Fibroblast of upper back skin (primary cell): ENCODE data around the gene SEPTIN10.
"Not testable (repeated sequence)": the region's sequence is repeated elsewhere in the genome, so short reads cannot be mapped to it uniquely, and the experiment has no call there.

Experiments
- DNase-seq: peaks from one replicate; pipeline ENCODE4 v3.0.0-alpha.2; 2013

SEPTIN10 gene

GRCh38 chr2:109613922-109614714, at the start of gene SEPTIN10, which contains the start of gene SOWAHC:
TSS of gene SEPTIN10 (minus strand) at chr2:109613966. CDS start at chr2:109613827, 139 bp downstream.
TSS of gene SOWAHC (plus strand) at chr2:109614364. CDS start at chr2:109614490, 126 bp downstream.
- DNase-seq = peak; percentile 99

DNA sequence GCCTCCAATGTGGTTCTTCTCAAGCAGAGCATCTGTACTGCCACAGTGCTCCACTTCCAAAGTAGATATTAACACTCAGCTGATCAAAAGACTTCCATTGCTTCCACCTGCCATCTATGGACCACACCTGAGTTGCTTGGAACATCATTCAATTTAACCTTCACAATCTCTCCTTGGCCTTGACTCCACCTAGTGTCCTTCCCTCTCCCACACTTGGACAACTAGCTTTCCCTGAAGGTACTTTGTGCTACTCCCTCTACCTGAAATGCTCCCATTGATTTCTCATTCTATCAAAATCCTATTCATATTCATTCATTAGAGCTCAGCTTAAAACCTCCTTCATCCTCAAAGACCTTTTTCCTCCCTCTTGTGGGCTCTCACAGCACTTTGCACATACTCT, 49.1 kb upstream of the SEPTIN10 start:
- no peak for DNase-seq

DNA sequence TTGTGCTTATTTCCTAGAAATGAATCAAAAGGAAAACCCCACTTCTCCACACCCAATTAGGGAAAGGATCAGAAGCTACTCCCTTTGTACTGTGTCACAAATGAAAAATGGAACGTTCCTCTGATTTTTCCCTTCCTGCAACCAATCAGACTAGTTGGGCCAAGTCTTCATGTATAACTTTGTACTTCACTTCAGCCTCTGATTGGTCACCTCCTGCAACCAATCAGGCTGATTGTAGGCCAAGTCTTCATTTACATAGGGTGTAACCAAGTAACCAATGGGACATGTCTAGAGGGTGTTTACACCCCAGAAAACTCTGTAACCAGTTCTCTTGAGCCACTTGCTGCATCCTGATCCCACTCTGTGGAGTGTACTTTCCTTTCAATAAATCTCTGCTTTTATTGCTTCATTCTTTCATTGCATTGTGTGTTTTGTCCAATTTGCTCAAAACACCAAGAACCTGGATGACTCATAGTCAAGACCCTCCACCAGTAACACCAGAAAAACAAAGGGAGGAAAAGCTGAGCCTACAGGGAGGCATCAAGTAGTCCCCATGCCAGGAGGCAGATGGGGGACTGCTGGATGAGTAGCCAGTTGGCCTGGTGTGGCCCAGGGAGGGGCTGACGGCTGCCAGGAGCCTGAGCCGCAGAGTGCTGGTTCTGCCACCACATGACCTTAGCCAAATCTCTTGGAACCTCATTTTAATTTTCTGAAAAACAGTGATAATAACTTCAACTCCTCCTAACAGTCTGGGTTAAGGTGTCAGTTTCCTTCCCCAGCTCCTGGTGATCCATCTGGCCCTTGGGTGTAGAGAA, 46.5 kb upstream of the SEPTIN10 start:
- no peak for DNase-seq

GRCh38 chr2:109659396-109660045, 45.8 kb upstream of the SEPTIN10 start:
- no peak for DNase-seq

GRCh38 chr2:109655287-109655686, 41.5 kb upstream of the SEPTIN10 start:
- DNase-seq = no peak

GRCh38 chr2:109654326-109655050, 40.7 kb upstream of the SEPTIN10 start:
- no peak for DNase-seq

DNA sequence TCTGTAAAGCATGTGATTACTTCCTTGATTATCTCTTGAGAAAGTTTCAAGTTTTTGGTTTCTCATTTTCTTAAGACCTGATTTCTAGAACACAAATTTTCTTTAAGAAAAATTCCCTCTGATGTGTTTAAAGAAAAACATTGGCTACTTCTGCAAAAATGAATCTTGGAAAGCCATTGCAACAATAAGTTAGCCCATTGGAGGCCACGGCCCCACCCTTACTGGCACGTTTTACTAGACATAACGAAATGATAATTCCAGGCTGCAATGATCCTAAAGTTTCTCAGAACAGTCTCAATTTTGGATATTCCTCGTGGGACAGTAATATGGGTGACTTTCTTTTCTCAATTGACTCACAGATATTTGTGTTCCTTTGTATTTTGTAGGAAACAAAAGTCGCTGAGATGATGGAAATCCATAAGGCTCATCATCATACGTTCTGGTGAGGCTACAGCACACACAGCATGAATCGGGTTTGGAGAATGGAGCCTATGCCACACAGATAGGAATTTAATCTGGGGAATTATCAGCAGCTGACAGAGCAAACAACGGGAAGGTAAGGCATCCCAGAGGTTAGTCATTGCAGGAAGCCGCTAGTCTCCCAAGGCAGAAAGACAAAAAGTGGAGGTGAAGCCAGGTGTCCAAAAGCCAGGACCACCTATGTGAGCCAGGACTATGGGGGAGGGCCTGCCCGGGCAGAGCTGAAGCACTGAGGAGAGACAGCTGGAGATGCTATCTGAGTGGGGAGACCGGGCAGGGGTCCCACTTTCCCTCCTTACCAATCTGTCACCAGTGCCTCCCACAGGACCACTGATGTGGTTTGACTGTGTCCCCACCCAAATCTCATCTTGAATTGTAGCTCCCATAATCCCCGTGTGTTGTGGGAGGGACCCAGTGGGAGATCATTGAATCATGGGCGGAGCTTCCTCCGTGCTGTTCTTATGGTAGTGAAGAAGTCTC, 36.2 kb upstream of the SEPTIN10 start:
- no peak for DNase-seq

DNA sequence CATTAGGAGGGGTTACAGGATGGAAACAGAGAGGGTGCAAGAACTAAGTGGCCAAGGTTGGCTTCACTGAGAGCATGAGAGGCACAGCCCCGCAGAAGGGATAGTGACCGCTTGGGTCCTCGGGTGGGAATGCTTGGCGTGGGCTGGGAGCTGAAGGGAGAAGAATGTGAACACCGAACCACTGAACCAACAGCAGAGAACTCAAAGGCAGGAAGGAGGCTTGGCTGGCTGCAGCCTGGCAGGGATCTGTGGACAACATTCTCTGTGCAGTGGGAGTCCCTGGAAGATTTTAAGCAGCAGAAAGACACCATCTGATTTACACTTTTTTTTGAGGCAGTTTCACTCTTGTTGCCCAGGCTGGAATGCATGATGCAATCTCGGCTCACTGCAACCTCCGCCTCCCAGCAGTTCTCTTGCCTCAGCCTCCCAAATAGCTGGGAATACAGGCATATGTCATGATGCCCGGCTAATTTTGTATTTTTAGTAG, 34.3 kb upstream of the SEPTIN10 start:
- DNase-seq = peak; percentile 39

GRCh38 chr2:109647636-109648035, 33.9 kb upstream of the SEPTIN10 start:
- peak; percentile 21 for DNase-seq

DNA sequence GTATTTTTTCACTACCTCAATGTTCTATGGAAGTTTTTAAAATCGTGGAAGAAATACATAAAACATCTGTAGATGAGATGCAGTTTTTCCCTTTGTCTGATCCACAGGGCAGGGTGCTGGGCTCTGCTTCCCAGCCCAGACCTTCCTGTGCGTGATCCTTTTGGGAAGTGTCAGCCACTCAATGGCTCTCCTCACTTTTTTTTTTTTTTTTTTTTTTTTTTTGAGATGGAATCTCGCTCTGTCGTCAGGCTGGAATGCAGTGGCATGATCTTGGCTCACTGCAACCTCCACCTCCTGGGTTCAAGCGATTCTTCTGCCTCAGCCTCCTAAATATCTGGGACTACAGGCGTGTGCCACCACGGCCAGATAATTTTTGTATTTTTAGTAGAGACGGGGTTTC, 33.2 kb upstream of the SEPTIN10 start:
- DNase-seq = no peak

DNA sequence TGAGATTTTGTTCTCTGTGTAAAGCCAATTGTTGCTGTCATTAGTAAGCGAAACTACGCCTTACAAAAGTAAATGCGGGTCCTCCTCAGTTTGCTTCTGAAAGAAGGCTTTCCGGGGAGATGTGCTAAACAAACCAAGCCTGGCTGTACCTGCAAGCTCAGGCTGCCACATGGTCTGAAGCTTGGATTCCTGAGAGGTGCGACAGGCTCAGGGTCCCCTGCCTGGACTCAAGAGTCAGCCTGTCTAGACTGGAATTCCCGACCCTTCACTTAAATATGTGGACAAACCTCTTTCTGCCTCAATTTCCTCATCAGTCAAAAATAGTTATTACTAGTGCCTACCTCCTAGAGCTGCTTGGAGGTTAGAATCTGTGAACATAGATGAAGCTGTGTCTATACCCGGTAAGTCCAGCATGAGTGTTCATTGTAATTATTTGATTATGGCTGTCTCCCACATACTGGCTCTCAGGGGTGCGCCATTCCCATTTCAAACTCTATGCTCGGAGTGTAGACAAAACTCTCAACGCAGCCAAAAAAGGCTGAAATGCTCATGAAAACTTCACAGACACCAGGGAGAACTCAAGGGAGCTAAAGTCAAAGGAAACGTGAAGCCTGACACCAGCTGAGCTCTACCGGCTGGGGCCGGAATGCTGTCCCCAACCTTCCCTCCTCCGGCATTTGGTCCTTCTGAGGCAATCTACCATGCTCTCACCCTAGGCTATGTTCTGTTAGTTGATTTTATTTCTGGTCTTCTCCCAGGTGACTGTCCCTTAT, 31.8 kb upstream of the SEPTIN10 start:
- DNase-seq = no peak

DNA sequence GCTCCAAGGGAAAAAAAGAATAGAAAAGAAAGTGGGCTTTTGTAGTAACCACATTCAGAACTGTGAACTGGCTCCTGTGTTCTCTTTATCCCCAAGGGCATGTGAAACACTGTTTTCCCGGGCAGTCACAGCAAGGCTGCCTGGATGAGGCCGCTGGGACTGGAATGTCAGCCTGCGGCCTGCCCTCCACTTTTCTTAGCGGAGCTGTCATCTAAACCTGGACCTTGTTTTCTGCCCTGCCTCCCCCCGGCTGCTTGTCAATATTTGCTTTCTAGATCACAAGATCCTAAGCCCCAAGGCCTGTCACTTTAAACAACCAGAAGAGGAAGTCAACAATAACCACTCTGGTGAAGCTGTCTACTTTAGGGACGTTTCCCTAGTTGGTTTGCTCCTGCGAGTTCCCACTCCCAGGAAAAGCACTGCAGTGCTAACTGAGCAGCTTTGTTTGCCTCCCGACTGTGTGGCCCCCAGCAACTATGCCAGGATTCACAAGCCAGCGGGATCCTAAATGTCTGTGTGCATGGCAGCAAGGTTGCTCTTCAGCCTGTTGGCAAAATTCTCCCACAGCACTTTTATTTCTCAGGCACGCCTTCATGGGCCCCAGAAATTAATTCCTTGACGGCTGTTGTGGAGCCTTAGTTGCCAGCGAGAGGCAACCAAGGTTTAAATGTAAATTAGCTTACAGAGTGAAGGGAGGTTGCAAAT, 31.0 kb upstream of the SEPTIN10 start:
- DNase-seq = no peak

- DNase-seq = not testable (repeated sequence)
Observed at GRCh38 chr2:109640000-109640399, 26.2 kb upstream of the SEPTIN10 start.

GRCh38 chr2:109638795-109639194, 25.0 kb upstream of the SEPTIN10 start:
- no peak for DNase-seq

- no peak for DNase-seq
Observed at GRCh38 chr2:109637749-109638570, 24.2 kb upstream of the SEPTIN10 start.

GRCh38 chr2:109636317-109636716, 22.6 kb upstream of the SEPTIN10 start:
- no peak for DNase-seq

GRCh38 chr2:109635426-109636304, 21.9 kb upstream of the SEPTIN10 start:
- no peak for DNase-seq
